SH-SY5Y (cell line): ENCODE data around the gene TENM4.

Source experiments
- GATA2 ChIP-seq: IDR thresholded peaks from 2 replicates; pipeline ENCODE4 v1.6.1; 2011; ENCODE audit warnings: mild to moderate bottlenecking, low read depth, low read length
- GATA3 ChIP-seq: IDR thresholded peaks from 2 replicates; pipeline ENCODE4 v1.6.1; 2011; ENCODE audit warnings: low read depth, mild to moderate bottlenecking, low read length, moderate library complexity

TENM4 gene

GRCh38 chr11:79212741-79213190 is 228.1 kb downstream of the TENM4 start:
- no peak for TF ChIP-seq GATA2
- no peak for TF ChIP-seq GATA3

DNA sequence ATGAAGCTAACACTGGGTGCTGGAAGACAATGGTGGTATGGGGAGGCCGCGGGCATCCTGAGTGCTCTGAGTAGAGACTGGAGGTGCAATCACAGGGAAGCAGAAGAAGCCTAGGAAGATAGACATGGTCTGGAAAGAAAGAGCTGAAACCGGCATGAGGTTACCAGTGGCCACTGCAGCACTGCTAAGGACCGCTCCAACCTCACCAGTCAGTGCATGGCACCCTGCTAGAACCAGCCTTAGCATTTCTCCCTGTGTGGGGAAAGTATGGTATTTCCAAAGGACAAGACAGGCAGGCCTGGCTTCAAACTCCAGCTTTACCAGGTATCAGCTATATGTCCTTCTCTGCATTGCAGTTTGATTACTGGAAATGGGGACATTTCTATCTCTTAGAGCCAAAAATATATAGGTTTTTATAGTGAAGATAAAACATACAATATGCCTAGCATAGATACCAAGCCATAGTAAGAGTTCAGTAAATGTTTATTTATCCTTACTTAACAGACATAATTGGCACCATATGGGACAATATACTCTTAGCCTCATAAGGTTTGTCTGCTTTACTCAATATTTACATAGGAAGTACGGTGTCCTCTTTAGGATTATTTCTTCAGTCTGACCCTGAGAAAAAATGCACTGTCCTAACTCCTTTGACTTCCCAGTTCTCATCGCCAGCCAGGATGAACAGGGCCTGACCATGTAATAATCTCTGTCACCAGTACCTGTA is 231.1 kb downstream of the TENM4 start:
- TF ChIP-seq GATA2 (no peak), GATA3 (no peak)

GRCh38 chr11:79208126-79208525 is 232.7 kb downstream of the TENM4 start:
- no peak for TF ChIP-seq GATA2
- TF ChIP-seq GATA3: no peak

GRCh38 chr11:79206951-79207350 is 233.9 kb downstream of the TENM4 start:
- TF ChIP-seq GATA3: no peak
- TF ChIP-seq GATA2: no peak

DNA sequence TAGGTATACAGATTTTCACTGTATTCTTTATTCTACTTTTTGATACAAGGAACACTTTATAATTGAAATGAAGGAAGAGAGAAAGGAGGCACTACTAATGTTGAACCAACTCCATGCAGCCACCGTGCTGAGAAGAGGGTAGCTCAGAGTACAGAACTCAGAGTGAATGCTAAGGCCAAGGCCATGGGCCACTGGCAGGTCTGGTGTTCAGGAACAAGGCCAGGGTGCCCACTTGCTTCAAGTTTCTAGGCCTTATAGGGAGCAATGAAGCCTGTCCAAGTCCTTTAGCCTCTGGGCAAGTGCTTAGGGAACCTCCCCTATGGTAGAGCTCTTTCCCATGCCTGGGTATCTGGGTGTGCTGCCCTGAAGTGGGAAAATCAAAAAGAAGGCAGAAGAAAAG is 235.0 kb downstream of the TENM4 start:
- TF ChIP-seq GATA2 (no peak), GATA3 (no peak)

DNA sequence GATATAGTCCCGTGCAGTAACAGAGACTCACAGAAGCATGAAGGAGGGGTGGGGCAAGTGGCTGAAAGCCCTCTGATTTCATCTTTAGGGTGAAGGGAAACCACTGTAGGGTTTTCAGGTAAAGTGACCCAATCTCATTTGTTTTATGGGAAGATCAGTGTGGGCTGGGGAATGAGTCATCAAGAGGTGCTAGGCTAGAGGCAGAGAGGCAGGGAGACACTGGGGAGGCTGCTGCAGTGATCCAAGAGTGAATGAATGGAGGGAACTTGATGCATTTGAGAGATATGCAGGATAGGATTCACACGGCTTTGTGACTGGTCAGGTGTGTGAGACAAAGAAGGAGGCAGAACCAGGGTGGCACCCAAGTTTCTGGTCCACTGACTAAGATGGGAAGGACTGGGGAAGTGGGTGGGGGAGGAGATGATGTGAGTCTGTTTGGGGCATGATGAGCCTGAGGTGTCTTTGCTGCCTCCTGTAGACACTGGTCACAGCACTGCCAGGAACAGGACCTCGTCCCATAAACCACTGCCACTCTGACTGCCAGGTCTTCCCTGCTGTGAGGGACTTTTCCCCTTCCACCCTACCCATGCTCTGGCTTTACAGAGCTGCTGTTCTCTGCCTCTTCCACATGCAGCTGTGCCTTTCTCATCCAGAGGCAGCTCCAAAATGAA is 239.0 kb downstream of the TENM4 start:
- no peak for TF ChIP-seq GATA3
- TF ChIP-seq GATA2: no peak

- TF ChIP-seq GATA2 (no peak), GATA3 (no peak)
These were observed 240.3 kb downstream of the TENM4 start for GRCh38 chr11:79200398-79201070.

GRCh38 chr11:79199729-79200354 is 241.0 kb downstream of the TENM4 start:
- TF ChIP-seq GATA3 (no peak), GATA2 (no peak)

GRCh38 chr11:79198898-79199250 is 242.0 kb downstream of the TENM4 start:
- TF ChIP-seq GATA3 (no peak), GATA2 (no peak)

DNA sequence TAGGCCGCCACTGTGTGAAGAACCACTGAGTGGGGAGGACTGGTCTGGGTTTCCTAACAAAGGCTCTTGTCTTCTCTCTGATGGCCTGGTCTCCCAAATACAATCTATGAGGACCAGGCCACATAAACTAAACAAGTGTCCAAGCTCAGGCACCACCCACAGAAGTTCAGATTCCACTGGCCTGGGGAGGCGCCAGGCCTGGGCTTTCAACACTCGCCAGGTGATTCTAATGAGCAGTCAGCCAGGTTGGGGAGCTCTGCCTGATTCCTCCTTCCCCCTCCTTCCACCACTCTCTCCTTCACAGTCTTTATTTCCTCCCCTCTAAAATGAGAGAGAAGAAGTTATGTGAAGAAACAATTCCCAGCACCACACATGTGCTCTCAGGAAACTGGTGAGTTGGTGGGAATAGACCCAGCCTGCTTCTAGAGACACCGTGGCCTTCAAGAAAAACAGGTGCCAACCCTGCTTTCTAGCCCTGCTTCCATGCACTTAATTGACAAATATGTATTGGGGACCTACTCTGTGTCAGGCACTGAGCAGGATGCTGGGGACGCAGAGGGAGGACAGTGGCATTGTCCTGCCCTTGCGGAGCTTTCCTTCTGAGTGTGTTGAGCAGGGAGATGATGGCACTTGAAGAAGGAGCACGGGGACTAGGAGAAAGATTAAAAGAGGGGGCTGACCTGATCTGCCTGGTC is 242.5 kb downstream of the TENM4 start:
- TF ChIP-seq GATA2 (no peak), GATA3 (no peak)

- no peak for TF ChIP-seq GATA2
- TF ChIP-seq GATA3: no peak
These were observed 243.9 kb downstream of the TENM4 start for GRCh38 chr11:79196950-79197349.

DNA sequence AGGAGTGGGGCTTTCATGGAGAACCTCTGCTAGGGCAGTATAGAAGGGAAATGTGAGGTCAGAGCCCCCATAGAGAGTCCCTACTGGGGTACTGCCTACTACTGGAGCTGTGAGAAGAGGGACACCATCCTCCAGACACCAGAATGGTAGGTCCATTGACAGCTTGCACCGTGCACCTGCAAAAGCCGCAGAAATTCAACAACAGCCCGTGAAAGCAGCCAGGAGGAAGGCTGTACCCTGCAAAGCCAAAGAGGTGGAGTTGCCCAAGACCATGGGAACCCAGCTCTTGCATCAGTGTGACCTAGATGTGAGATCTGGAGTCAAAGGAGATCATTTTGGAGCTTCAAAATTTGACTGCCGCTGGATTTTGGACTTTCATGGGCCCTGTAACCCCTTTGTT is 245.6 kb downstream of the TENM4 start:
- no peak for TF ChIP-seq GATA3
- TF ChIP-seq GATA2: no peak

GRCh38 chr11:79193663-79194310 is 247.0 kb downstream of the TENM4 start:
- no peak for TF ChIP-seq GATA2
- TF ChIP-seq GATA3: no peak
